Ishikawa (cell line): ENCODE data around the gene SLC13A1.

ENCODE experiments used
- CEBPB ChIP-seq: IDR thresholded peaks from 2 replicates; pipeline ENCODE4 v1.6.1; 2012
- CREB1 ChIP-seq: IDR thresholded peaks from 2 replicates; pipeline ENCODE4 v1.6.1; 2012; ENCODE audit warnings: low read depth
- EGR1 ChIP-seq: IDR thresholded peaks from 2 replicates; pipeline ENCODE4 v1.6.1; 2012
- EP300 ChIP-seq: IDR thresholded peaks from 2 replicates; pipeline ENCODE4 v1.6.1; 2012; ENCODE audit warnings: borderline replicate concordance
- FOXM1 ChIP-seq: IDR thresholded peaks from 2 replicates; pipeline ENCODE4 v1.6.1; 2012; ENCODE audit warnings: low read depth, borderline replicate concordance
- MAX ChIP-seq: IDR thresholded peaks from 2 replicates; pipeline ENCODE4 v1.6.1; 2012
- NFIC ChIP-seq: IDR thresholded peaks from 2 replicates; pipeline ENCODE4 v1.6.1; 2012
- RAD21 ChIP-seq: IDR thresholded peaks from 2 replicates; pipeline ENCODE4 v1.6.1; 2012; ENCODE audit warnings: low read depth
- REST ChIP-seq: IDR thresholded peaks from 2 replicates; pipeline ENCODE4 v1.6.1; 2012; ENCODE audit warnings: low read depth, mild to moderate bottlenecking
- TAF1 ChIP-seq: IDR thresholded peaks from 2 replicates; pipeline ENCODE4 v1.6.1; 2012; ENCODE audit warnings: low read depth, mild to moderate bottlenecking
- TCF12 ChIP-seq: IDR thresholded peaks from 2 replicates; pipeline ENCODE4 v1.6.1; 2012; ENCODE audit warnings: low read depth
- TEAD4 ChIP-seq: IDR thresholded peaks from 2 replicates; pipeline ENCODE4 v1.6.1; 2012
- USF1 ChIP-seq: IDR thresholded peaks from 2 replicates; pipeline ENCODE4 v1.6.1; 2012
- YY1 ChIP-seq: IDR thresholded peaks from 2 replicates; pipeline ENCODE4 v1.6.1; 2012; ENCODE audit warnings: low read depth
- ZBTB7A ChIP-seq: IDR thresholded peaks from 2 replicates; pipeline ENCODE4 v1.6.1; 2012; ENCODE audit warnings: low read depth

The SLC13A1 gene

GRCh38 chr7:123070702-123071286, 129.0 kb downstream of the SLC13A1 start:
- TF ChIP-seq EGR1 (no peak), ZBTB7A (no peak), CREB1 (no peak), CEBPB (no peak), FOXM1 (no peak), RAD21 (peak; percentile 25; the same call in 1 of the 2 replicates), REST (no peak)

GRCh38 chr7:123067814-123068213, 132.0 kb downstream of the SLC13A1 start:
- no peak for TF ChIP-seq NFIC
- no peak for TF ChIP-seq EGR1
- TF ChIP-seq YY1 = no peak
- TF ChIP-seq TAF1 = no peak
- no peak for TF ChIP-seq EP300
- no peak for TF ChIP-seq CREB1
- no peak for TF ChIP-seq TEAD4
- TF ChIP-seq MAX = no peak
- no peak for TF ChIP-seq USF1
- TF ChIP-seq RAD21 = no peak
- TF ChIP-seq CEBPB = no peak
- TF ChIP-seq ZBTB7A = no peak
- TF ChIP-seq FOXM1 = no peak
- TF ChIP-seq TCF12 = no peak
- no peak for TF ChIP-seq REST
